Breast epithelium (tissue), 4 donors: ENCODE measurements around the gene CXorf38. TPM values are rescaled to one million over a fixed set of nuclear protein-coding genes. Genes with fewer than 3 reads are reported as not detected.

Experiments
- DNase-seq, 2 donors: peaks; one replicate each; pipeline ENCODE4 v3.0.0-alpha.2; 2019; ENCODE audit warnings: low spot score in 2 of 2
- H3K27ac ChIP-seq, 2 donors: fragments of 200-600 bp; sonication (generic) in 1 of 2; one replicate each; pipeline ENCODE4 v1.5.1; 2016 to 2019; ENCODE audit warnings: mild to moderate bottlenecking in 1 of 2
- H3K27me3 ChIP-seq, 2 donors: fragments of 200-600 bp; sonication (generic) in 1 of 2; one replicate each; pipeline versions ENCODE4 v1.5.1 to v1.6.0; 2017 to 2019; ENCODE audit warnings: control low read depth in 1 of 2, mild to moderate bottlenecking in 1 of 2
- H3K36me3 ChIP-seq: fragments of 200-600 bp; one replicate; pipeline ENCODE4 v1.5.1; 2019
- H3K4me1 ChIP-seq, 2 donors: fragments of 200-600 bp; sonication (generic); one replicate each; pipeline ENCODE4 v1.5.1; 2016 to 2019; ENCODE audit warnings: control low read depth in 1 of 2
- H3K4me3 ChIP-seq, 3 donors: fragments of 200-600 bp; sonication (generic); 1 replicate in 2 of 3; 2 replicates in 1 of 3; pipeline ENCODE4 v1.5.1; 2016 to 2019; ENCODE audit warnings: mild to moderate bottlenecking in 3 of 3, moderate library complexity in 2 of 3
- H3K9me3 ChIP-seq, 2 donors: fragments of 200-600 bp; sonication (generic) in 1 of 2; one replicate each; pipeline ENCODE4 v1.5.1; 2016 to 2019; ENCODE audit warnings: control low read depth in 1 of 2
- POLR2A ChIP-seq: fragments of 450-650 bp; IDR thresholded peaks from one replicate; pipeline ENCODE4 v1.6.1; 2016; ENCODE audit warnings: antibody characterized with exemption, mild to moderate bottlenecking, moderate library complexity
- POLR2AphosphoS5 ChIP-seq, 3 donors: sonication (generic); formaldehyde crosslinking; IDR thresholded peaks; one replicate each; pipeline ENCODE4 v1.6.1; 2017; ENCODE audit warnings: antibody characterized with exemption in 3 of 3
- intact Hi-C: fragments of 100-400 bp; cut with DNase I; formaldehyde crosslinking; loops from one replicate; pipeline ENCODE4 v1.15.1; 2023; ENCODE audit warnings: low total_unique reads
- total RNA-seq, 3 donors: library from RNA; depleted of rRNA; stranded (reverse); fragments of >200 nt; gene quantifications; one replicate each; pipeline ENCODE4 v1.1.0, GENCODE V29; 2016
- TF ChIP-seq, protein P1 (sequence below), 3 donors: fragments of 450-650 bp; IDR thresholded peaks; one replicate each; pipeline ENCODE4 v1.5.1; 2016 to 2017; ENCODE audit warnings: antibody characterized with exemption in 3 of 3, mild to moderate bottlenecking in 3 of 3, moderate library complexity in 3 of 3

CXorf38 gene
- total RNA-seq, 3 donors from 2014 or later = 16.7 to 23.9 (median 16.8) TPM

DNA sequence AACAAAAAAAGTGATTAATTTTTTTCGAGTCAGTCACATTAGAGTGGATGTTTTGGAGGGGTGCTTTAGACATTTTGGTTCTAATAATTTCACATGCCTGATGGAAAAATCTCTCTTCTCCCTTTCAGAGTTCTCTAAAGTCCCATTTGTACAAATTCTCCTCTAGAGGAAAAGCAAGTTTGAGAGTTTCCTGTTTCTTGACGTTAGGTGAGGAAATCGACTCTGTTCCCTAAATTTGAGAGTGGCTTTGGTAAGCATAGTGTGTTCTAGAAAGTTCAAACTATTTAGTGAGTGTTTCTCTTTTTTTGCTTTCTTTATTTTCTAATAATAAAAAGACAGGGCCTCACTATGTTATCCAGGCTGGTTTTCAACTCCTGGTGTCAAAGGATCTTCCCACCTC lies 68.2 kb downstream of the CXorf38 start:
- Histone ChIP-seq H3K36me3 (no peaks in the 10 kb centered on the region), H3K4me1 (no peaks in the 10 kb centered on the region), H3K4me3 (no peak overlapping the region), H3K9me3 (no peaks in the 10 kb centered on the region), H3K27ac (no peak overlapping the region), H3K27me3 (peaks cover 0 to 31% of the 10 kb centered on the region in 2 donors)
- no peak for TF ChIP-seq POLR2AphosphoS5 (IDR thresholded peaks at IDR 0.05)
- TF ChIP-seq POLR2A = no peak
- TF ChIP-seq, protein P1, sequence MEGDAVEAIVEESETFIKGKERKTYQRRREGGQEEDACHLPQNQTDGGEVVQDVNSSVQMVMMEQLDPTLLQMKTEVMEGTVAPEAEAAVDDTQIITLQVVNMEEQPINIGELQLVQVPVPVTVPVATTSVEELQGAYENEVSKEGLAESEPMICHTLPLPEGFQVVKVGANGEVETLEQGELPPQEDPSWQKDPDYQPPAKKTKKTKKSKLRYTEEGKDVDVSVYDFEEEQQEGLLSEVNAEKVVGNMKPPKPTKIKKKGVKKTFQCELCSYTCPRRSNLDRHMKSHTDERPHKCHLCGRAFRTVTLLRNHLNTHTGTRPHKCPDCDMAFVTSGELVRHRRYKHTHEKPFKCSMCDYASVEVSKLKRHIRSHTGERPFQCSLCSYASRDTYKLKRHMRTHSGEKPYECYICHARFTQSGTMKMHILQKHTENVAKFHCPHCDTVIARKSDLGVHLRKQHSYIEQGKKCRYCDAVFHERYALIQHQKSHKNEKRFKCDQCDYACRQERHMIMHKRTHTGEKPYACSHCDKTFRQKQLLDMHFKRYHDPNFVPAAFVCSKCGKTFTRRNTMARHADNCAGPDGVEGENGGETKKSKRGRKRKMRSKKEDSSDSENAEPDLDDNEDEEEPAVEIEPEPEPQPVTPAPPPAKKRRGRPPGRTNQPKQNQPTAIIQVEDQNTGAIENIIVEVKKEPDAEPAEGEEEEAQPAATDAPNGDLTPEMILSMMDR (IDR thresholded peaks at IDR 0.05) = no peak
- no peak for DNase-seq
- intact Hi-C loops = no loop called here

DNA sequence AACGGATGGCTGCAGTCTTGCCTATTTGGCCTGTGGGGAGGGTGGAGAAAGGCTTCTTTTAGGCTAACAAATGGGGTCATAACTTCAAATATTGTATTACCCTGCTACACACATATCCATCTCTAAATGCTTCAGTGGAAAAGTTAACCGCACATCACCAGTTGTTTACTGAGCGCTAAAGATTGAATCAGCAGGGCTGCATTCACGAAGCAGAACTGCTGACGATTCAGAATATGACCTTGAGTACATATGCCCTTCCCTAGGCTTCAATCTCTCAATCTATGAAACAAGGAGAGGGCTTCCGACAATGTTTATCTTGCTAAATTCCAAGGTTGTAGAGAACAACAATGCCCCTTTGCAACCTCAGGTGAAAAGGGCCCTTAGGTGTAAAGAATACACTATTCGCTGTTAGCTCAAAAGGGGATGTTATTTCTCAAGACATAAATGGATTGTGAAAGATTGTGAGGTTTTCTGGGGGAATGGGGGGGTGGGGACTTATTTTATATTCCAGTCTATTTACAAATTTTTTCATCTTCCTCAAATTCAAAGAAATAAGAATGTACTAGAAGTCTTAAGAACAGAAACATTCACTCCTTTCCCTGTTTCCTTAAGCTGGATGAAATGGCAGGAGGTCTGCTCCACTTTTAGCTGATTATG lies 69.2 kb downstream of the CXorf38 start:
- intact Hi-C loops = no loop called here
- no peaks in the 10 kb centered on the region for H3K9me3 ChIP-seq
- no peak overlapping the region for H3K4me3 ChIP-seq
- H3K27ac ChIP-seq = no peak overlapping the region
- TF ChIP-seq, protein P1 (IDR thresholded peaks at IDR 0.05) = no peak
- no peak for TF ChIP-seq POLR2AphosphoS5 (IDR thresholded peaks at IDR 0.05)
- TF ChIP-seq POLR2A = no peak
- no peaks in the 10 kb centered on the region for H3K4me1 ChIP-seq
- no peak for DNase-seq
- H3K36me3 ChIP-seq = no peaks in the 10 kb centered on the region
- peaks cover 0 to 27% of the 10 kb centered on the region in 2 donors for H3K27me3 ChIP-seq

Other genes with a start within 250 kb of the CXorf38 start
- 100 to 1,000 TPM in 2 of 3 donors, 10 to 100 TPM in 1; 85.2 to 129 (median 103) TPM for gene ATP6AP2, start 66.6 kb downstream of the CXorf38 start, total RNA-seq
- not detected for gene MPC1L, start 24.1 kb downstream of the CXorf38 start, total RNA-seq
- gene MED14, start 88.0 kb upstream of the CXorf38 start, total RNA-seq = 10 to 100 TPM; 25.8 to 41.4 (median 33.8) TPM